Endothelial cell of umbilical vein (primary cell): ENCODE measurements around the gene DNAJB5.

Source experiments
- MYC ChIP-seq: IDR thresholded peaks from one replicate; pipeline ENCODE4 v1.6.1; 2011; ENCODE audit warnings: mild to moderate bottlenecking, low read depth, low read length
- POLR2A ChIP-seq: IDR thresholded peaks from 2 replicates; pipeline ENCODE4 v1.6.1; 2012; ENCODE audit warnings: low read depth, mild to moderate bottlenecking, control low read depth, low read length

- no peak for TF ChIP-seq MYC
- no peak for TF ChIP-seq POLR2A
Measured at GRCh38 chr9:35027374-35027773, 37.8 kb downstream of the DNAJB5 start.
